Progenitor cell of endocrine pancreas (in vitro differentiated cells): ENCODE measurements around the gene PDE9A. TPM values are rescaled to one million over a fixed set of nuclear protein-coding genes. Genes with fewer than 3 reads are reported as not detected.

Source experiments
- DNase-seq: peaks from one replicate; pipeline ENCODE4 v3.0.0; 2021; ENCODE audit warnings: low spot score; ENCODE audit not compliant: unreplicated experiment
- H3K27ac Mint-ChIP-seq: 2 replicates; pipeline ENCODE4 v1.8.0; 2021; ENCODE audit warnings: mild to moderate bottlenecking, moderate library complexity, mixed read lengths
- H3K27me3 Mint-ChIP-seq: 2 replicates; pipeline ENCODE4 v1.8.0; 2021; ENCODE audit warnings: mixed read lengths
- H3K36me3 Mint-ChIP-seq: 2 replicates; pipeline ENCODE4 v1.8.0; 2022; ENCODE audit warnings: mixed read lengths; ENCODE audit not compliant: insufficient read depth
- H3K4me1 Mint-ChIP-seq: 2 replicates; pipeline ENCODE4 v1.8.0; 2021; ENCODE audit warnings: low read depth, mixed read lengths
- H3K4me3 Mint-ChIP-seq: 2 replicates; pipeline ENCODE4 v1.8.0; 2021; ENCODE audit warnings: low read depth, mild to moderate bottlenecking, moderate library complexity, mixed read lengths
- H3K9me3 Mint-ChIP-seq: 2 replicates; pipeline ENCODE4 v1.8.0; 2021; ENCODE audit warnings: low read depth, mixed read lengths
- total RNA-seq: library from RNA; stranded (reverse); gene quantifications from 2 replicates; pipeline ENCODE4 v1.2.1, GENCODE V29; 2021
- TF ChIP-seq, protein P1 (sequence below): fragments of 200-600 bp; sonication (generic); IDR thresholded peaks from one replicate; pipeline ENCODE4 v1.5.0; 2021; ENCODE audit warnings: antibody characterized with exemption, mild to moderate bottlenecking; ENCODE audit not compliant: unreplicated experiment

PDE9A gene
- total RNA-seq, 1 donor from 2014 or later: 57.0 TPM

- H3K4me1 Mint-ChIP-seq: peaks cover 8% of the 10 kb centered on the region
- H3K27ac Mint-ChIP-seq: no peak overlapping the region
- no peaks in the 10 kb centered on the region for H3K27me3 Mint-ChIP-seq
- H3K36me3 Mint-ChIP-seq: peaks cover 35% of the 10 kb centered on the region
- TF ChIP-seq, protein P1, sequence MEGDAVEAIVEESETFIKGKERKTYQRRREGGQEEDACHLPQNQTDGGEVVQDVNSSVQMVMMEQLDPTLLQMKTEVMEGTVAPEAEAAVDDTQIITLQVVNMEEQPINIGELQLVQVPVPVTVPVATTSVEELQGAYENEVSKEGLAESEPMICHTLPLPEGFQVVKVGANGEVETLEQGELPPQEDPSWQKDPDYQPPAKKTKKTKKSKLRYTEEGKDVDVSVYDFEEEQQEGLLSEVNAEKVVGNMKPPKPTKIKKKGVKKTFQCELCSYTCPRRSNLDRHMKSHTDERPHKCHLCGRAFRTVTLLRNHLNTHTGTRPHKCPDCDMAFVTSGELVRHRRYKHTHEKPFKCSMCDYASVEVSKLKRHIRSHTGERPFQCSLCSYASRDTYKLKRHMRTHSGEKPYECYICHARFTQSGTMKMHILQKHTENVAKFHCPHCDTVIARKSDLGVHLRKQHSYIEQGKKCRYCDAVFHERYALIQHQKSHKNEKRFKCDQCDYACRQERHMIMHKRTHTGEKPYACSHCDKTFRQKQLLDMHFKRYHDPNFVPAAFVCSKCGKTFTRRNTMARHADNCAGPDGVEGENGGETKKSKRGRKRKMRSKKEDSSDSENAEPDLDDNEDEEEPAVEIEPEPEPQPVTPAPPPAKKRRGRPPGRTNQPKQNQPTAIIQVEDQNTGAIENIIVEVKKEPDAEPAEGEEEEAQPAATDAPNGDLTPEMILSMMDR: no peak
- H3K9me3 Mint-ChIP-seq: no peaks in the 10 kb centered on the region
- DNase-seq: no peak
- no peak overlapping the region for H3K4me3 Mint-ChIP-seq
Observed at GRCh38 chr21:42765656-42766055, 112.2 kb downstream of the PDE9A start.

DNA sequence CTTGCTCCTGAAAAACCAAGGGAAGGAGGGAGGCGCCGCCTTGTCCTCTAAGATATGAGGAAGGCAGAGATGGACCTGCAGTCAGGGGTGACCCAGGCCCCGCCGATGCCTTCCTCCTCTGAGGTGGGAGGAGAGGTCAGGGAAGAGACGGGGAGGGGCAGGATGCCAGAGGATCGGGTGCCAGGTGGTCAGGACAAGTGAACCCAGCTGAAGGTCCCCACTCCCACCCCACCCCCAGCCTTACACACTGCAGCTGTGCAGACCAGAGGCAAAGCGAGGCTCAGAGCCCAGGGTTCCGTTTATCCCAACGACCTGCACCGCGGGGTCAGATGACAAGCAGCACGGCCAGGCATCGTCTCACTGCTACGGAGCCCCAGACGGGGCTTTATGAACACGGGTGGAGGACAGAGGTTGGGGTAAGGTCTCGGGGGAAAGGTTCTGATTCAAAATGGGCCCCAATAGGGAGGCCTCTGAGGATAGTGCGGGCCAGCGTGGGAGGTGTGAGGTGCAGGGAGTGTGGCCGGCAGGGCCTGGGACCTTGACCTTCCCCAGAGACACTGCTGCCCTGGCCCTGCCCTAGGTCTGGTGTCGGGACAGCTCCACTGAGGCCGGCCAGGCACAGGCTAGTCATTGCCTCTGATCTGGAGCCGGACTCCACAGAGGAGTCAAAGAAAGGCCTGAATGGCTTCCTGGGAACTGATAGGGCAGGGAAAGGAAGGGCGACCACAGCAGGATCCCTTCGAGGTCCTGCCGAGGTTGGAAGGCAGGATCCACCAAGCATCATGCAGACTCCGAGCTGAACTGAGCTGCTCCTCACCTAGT is 113.5 kb downstream of the PDE9A start:
- TF ChIP-seq, protein P1: no peak
- H3K27me3 Mint-ChIP-seq: no peaks in the 10 kb centered on the region
- H3K4me3 Mint-ChIP-seq: no peak overlapping the region
- no peaks in the 10 kb centered on the region for H3K9me3 Mint-ChIP-seq
- no peak overlapping the region for H3K27ac Mint-ChIP-seq
- DNase-seq: no peak
- peaks cover 40% of the 10 kb centered on the region for H3K36me3 Mint-ChIP-seq
- H3K4me1 Mint-ChIP-seq: no peaks in the 10 kb centered on the region

- Mint-ChIP-seq H3K27me3 (no peaks in the 10 kb centered on the region), H3K4me1 (no peaks in the 10 kb centered on the region), H3K36me3 (peaks cover 40% of the 10 kb centered on the region), H3K9me3 (no peaks in the 10 kb centered on the region), H3K4me3 (no peak overlapping the region), H3K27ac (no peak overlapping the region)
- TF ChIP-seq, protein P1: no peak
- no peak for DNase-seq
Observed at GRCh38 chr21:42767561-42767835, 114.1 kb downstream of the PDE9A start.

- Mint-ChIP-seq H3K4me3 (no peak overlapping the region), H3K4me1 (no peaks in the 10 kb centered on the region), H3K9me3 (no peaks in the 10 kb centered on the region), H3K27me3 (no peaks in the 10 kb centered on the region), H3K36me3 (peaks cover 41% of the 10 kb centered on the region), H3K27ac (no peak overlapping the region)
- TF ChIP-seq, protein P1: no peak
- DNase-seq: no peak
Observed at GRCh38 chr21:42768324-42769121, 115.1 kb downstream of the PDE9A start.

DNA sequence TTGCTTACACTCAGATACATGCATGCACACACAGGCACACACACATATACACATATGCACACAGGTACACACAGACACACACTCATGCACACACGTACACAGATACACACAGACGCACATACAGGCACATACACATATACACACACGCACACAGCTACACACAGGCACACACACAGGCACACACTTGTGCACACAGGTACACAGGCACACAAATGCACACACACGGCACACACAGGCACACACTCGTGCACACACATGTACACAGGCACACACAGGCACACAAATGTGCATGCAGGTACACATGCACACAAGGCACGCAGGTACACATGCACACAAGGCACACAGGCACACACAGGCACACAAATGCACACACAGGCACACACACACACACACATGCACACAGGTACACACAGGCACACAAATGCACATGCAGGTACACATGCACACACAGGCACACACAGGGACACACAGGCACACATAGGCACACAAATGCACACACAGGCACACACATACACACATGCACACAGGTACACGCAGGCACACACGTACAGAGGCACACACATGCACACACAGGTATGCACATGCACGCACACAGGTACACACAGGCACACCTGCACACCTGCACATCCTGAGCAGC is 115.9 kb downstream of the PDE9A start:
- H3K36me3 Mint-ChIP-seq: peaks cover 41% of the 10 kb centered on the region
- no peak for DNase-seq
- TF ChIP-seq, protein P1: no peak
- peak overlapping the region; percentile 52 for H3K27ac Mint-ChIP-seq
- no peaks in the 10 kb centered on the region for H3K27me3 Mint-ChIP-seq
- H3K4me1 Mint-ChIP-seq: no peaks in the 10 kb centered on the region
- no peak overlapping the region for H3K4me3 Mint-ChIP-seq
- H3K9me3 Mint-ChIP-seq: no peaks in the 10 kb centered on the region
